Measurements from ENCODE around the gene ZBTB17. TPM values are rescaled to one million over a fixed set of nuclear protein-coding genes. Genes with fewer than 3 reads are reported as not detected.
"Not testable (repeated sequence)": the region's sequence is repeated elsewhere in the genome, so short reads cannot be mapped to it uniquely, and the experiment has no call there.

ZBTB17 gene
- total RNA-seq, 1 donor from 2014 or later, result 26.5 TPM

GRCh38 chr1:15988856-15989736 lies 13.2 kb upstream of the ZBTB17 start:
- ATAC-seq, result peak; percentile 9

- no peak for ATAC-seq
Measured at GRCh38 chr1:15985611-15986297, 9.9 kb upstream of the ZBTB17 start.

GRCh38 chr1:15983275-15983674 lies 7.4 kb upstream of the ZBTB17 start:
- no peak for ATAC-seq

GRCh38 chr1:15981679-15982078 lies 5.8 kb upstream of the ZBTB17 start:
- no peak for ATAC-seq

- not testable (repeated sequence) for ATAC-seq
Measured at GRCh38 chr1:15977947-15978346, 2.0 kb upstream of the ZBTB17 start.

GRCh38 chr1:15975358-15975804 lies 520 bp downstream of the ZBTB17 start:
- ATAC-seq, result peak; percentile 73

- peak; percentile 19 for ATAC-seq
Measured at GRCh38 chr1:15974855-15975254, 1.0 kb downstream of the ZBTB17 start.

GRCh38 chr1:15973772-15974171 lies 2.1 kb downstream of the ZBTB17 start:
- ATAC-seq, result no peak

- ATAC-seq, result no peak
Measured at GRCh38 chr1:15972409-15972808, 3.5 kb downstream of the ZBTB17 start.

GRCh38 chr1:15970911-15971310 lies 5.0 kb downstream of the ZBTB17 start:
- no peak for ATAC-seq

GRCh38 chr1:15969321-15969880 lies 6.5 kb downstream of the ZBTB17 start:
- no peak for ATAC-seq

GRCh38 chr1:15968172-15968571 lies 7.7 kb downstream of the ZBTB17 start:
- no peak for ATAC-seq

GRCh38 chr1:15966956-15967344 lies 9.0 kb downstream of the ZBTB17 start:
- no peak for ATAC-seq

- ATAC-seq, result peak; percentile 27
Measured at GRCh38 chr1:15966081-15966955, 9.6 kb downstream of the ZBTB17 start.

- no peak for ATAC-seq
Measured at GRCh38 chr1:15965228-15965767, 10.6 kb downstream of the ZBTB17 start.

- ATAC-seq, result no peak
Measured at GRCh38 chr1:15963968-15964648, 11.8 kb downstream of the ZBTB17 start.

- ATAC-seq, result no peak
Measured at GRCh38 chr1:15963363-15963967, 12.4 kb downstream of the ZBTB17 start.

GRCh38 chr1:15962671-15963362 lies 13.1 kb downstream of the ZBTB17 start:
- ATAC-seq, result no peak

- no peak for ATAC-seq
Measured at GRCh38 chr1:15962176-15962575, 13.7 kb downstream of the ZBTB17 start.

GRCh38 chr1:15961492-15961891 lies 14.4 kb downstream of the ZBTB17 start:
- no peak for ATAC-seq

Measured in esophagus mucosa (tissue), 1 donor.